HG03571 (cell line): Measurements from ENCODE around the gene MCTP2.

Experiments used
- ATAC-seq: cut with Tn5 transposase; IDR thresholded peaks from one replicate; pipeline ENCODE4 v1.9.1; 2021; ENCODE audit not compliant: unreplicated experiment

MCTP2 gene

GRCh38 chr15:94259121-94259751, 27.9 kb downstream of the MCTP2 start:
- no peak for ATAC-seq

GRCh38 chr15:94259863-94260262, 28.5 kb downstream of the MCTP2 start:
- ATAC-seq: no peak

- no peak for ATAC-seq
Measured at GRCh38 chr15:94262201-94262600, 30.8 kb downstream of the MCTP2 start.

GRCh38 chr15:94263341-94264273, 32.2 kb downstream of the MCTP2 start:
- peak; percentile 75 for ATAC-seq

- ATAC-seq: no peak
Measured at GRCh38 chr15:94265009-94265408, 33.6 kb downstream of the MCTP2 start.

GRCh38 chr15:94265982-94266381, 34.6 kb downstream of the MCTP2 start:
- ATAC-seq: no peak

GRCh38 chr15:94266789-94267188, 35.4 kb downstream of the MCTP2 start:
- no peak for ATAC-seq

GRCh38 chr15:94269954-94270353, 38.6 kb downstream of the MCTP2 start:
- no peak for ATAC-seq

- ATAC-seq: no peak
Measured at GRCh38 chr15:94270570-94270969, 39.2 kb downstream of the MCTP2 start.

- peak; percentile 90 for ATAC-seq
Measured at GRCh38 chr15:94272251-94272898, 41.0 kb downstream of the MCTP2 start.

GRCh38 chr15:94273826-94274225, 42.5 kb downstream of the MCTP2 start:
- no peak for ATAC-seq

- ATAC-seq: no peak
Measured at GRCh38 chr15:94274745-94275144, 43.4 kb downstream of the MCTP2 start.

GRCh38 chr15:94277485-94277884, 46.1 kb downstream of the MCTP2 start:
- ATAC-seq: no peak

GRCh38 chr15:94279736-94280135, 48.4 kb downstream of the MCTP2 start:
- no peak for ATAC-seq

GRCh38 chr15:94280301-94280700, 48.9 kb downstream of the MCTP2 start:
- no peak for ATAC-seq

- no peak for ATAC-seq
Measured at GRCh38 chr15:94282269-94283250, 51.2 kb downstream of the MCTP2 start.

GRCh38 chr15:94286583-94286982, 55.2 kb downstream of the MCTP2 start:
- peak; percentile 35 for ATAC-seq

GRCh38 chr15:94287794-94288246, 56.5 kb downstream of the MCTP2 start:
- ATAC-seq: peak; percentile 97

GRCh38 chr15:94290730-94291129, 59.4 kb downstream of the MCTP2 start:
- ATAC-seq: no peak
